ENCODE data around the gene FXYD6. TPM values are rescaled to one million over a fixed set of nuclear protein-coding genes. Genes with fewer than 3 reads are reported as not detected.

Gene FXYD6
- total RNA-seq, 2 experiments from 2014 or later = not detected

DNA sequence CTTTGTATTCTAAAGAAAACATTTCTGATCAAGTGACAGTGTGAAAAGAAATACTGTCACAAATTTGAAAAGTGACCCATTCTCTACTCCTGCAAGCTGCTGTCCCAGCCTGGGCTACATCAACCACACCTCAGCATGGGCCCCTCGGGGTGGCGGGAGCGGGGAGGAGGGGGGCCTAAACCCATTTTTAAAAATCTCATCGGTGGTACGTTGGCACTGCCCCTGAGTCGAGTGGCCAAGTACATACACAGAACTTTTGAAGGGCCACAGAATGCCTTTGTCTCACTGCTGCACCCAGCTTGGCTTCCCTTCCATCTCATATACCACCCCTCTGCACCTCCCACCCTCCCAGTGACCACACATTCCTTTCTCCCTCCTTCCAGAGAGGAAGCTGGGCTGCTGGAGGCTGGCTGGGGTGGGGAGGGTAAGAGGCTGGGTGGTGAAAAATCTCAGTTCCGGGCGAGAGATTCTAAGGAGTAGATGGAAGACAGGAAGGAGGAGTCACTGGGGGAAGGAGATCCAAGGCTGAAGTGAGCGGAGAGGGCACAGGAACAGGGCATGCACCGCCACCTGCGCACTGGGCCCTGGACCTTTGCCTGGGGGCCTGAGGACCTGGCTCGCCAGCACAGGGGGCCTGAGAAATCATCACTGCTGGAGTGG lies 21.1 kb downstream of the FXYD6 start:
- Histone ChIP-seq H3K4me3 (ENCODE audit: low read depth, low read length, poor library complexity, severe bottlenecking) (no peak overlapping the region), H4K20me1 (ENCODE audit: insufficient read depth, low read length) (no peaks in the 10 kb centered on the region), H3K36me3 (ENCODE audit: insufficient read depth, low read length) (no peaks in the 10 kb centered on the region), H3K79me2 (ENCODE audit: insufficient read depth, low read depth, low read length) (no peaks in the 10 kb centered on the region), H3K9me3 (ENCODE audit: low read length) (no peaks in the 10 kb centered on the region), H2AFZ (ENCODE audit: low read length) (no peak overlapping the region), H3K4me1 (ENCODE audit: insufficient read depth, low read length, poor library complexity, severe bottlenecking) (no peaks in the 10 kb centered on the region), H3K9me2 (ENCODE audit: insufficient read depth, low read length) (no peaks in the 10 kb centered on the region), H3K27ac (ENCODE audit: low read depth, low read length, poor library complexity, severe bottlenecking) (no peak overlapping the region), H3K4me2 (ENCODE audit: low read length) (no peak overlapping the region)
- BruUV-seq (replicated peaks) = no TSS peak
- no peak for TF ChIP-seq CTCF (conservative IDR thresholded peaks at IDR 0.05; ENCODE audit: low read length)
- TF ChIP-seq EZH2phosphoT487 (IDR thresholded peaks at IDR 0.05; ENCODE audit: borderline replicate concordance, low read depth, low read length) = no peak
- ChIA-PET POLR2A (no interaction called here), CTCF (ENCODE audit: unreplicated experiment) (no interaction called here)
- intact Hi-C loops (cut with micrococcal nuclease; ENCODE audit: unreplicated experiment) = no loop called here
- DNase-seq (ENCODE audit: low spot score) = no peak

DNA sequence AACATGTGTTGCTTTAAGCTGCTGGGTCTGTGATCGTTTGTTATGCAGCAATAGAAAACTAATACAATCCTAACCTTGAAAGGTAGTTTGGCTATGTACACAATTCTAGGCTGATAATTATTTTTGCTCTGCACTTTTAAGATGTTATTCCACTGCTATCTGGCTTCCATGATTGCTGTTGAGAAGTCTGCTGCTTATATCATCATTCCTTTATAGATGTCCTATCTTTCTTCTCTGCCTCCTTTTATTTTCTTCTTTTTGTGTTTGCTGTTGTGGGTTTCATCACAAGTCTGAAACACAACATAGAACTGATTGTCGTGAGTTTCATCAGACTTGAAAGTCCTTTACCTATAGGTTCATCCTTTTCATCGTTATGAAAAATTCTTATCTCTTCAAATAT lies 24.1 kb downstream of the FXYD6 start:
- Histone ChIP-seq H3K9me3 (ENCODE audit: low read length) (no peaks in the 10 kb centered on the region), H3K79me2 (ENCODE audit: insufficient read depth, low read depth, low read length) (no peaks in the 10 kb centered on the region), H3K36me3 (ENCODE audit: insufficient read depth, low read length) (no peaks in the 10 kb centered on the region), H3K27ac (ENCODE audit: low read depth, low read length, poor library complexity, severe bottlenecking) (no peak overlapping the region), H4K20me1 (ENCODE audit: insufficient read depth, low read length) (no peaks in the 10 kb centered on the region), H2AFZ (ENCODE audit: low read length) (no peak overlapping the region), H3K4me2 (ENCODE audit: low read length) (no peak overlapping the region), H3K4me1 (ENCODE audit: insufficient read depth, low read length, poor library complexity, severe bottlenecking) (no peaks in the 10 kb centered on the region), H3K9me2 (ENCODE audit: insufficient read depth, low read length) (no peaks in the 10 kb centered on the region), H3K4me3 (ENCODE audit: low read depth, low read length, poor library complexity, severe bottlenecking) (no peak overlapping the region)
- intact Hi-C loops (cut with micrococcal nuclease; ENCODE audit: unreplicated experiment) = no loop called here
- no peak for DNase-seq (ENCODE audit: low spot score)
- ChIA-PET POLR2A (no interaction called here), CTCF (ENCODE audit: unreplicated experiment) (no interaction called here)
- BruUV-seq (replicated peaks) = no TSS peak
- TF ChIP-seq CTCF (conservative IDR thresholded peaks at IDR 0.05; ENCODE audit: low read length) = no peak
- TF ChIP-seq EZH2phosphoT487 (IDR thresholded peaks at IDR 0.05; ENCODE audit: borderline replicate concordance, low read depth, low read length) = no peak

DNA sequence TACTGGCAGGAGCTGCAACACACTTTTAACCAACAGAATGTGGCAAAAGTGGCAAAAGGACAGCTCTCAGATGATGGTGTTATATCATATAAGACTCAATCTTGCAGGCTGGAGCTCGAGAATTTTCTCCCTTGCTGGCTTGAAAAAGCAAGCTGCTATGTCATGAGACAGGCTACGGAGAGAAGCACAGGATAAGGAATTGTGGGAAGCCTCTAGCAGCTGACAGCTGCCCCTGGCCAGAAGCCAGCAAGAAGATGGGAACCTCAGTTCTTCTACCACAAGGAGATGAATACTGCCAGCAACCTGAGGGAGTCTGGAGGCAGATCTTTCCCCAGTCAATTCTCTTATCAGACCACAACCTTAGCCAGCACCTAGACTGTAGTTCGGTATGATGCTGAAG lies 24.6 kb downstream of the FXYD6 start:
- TF ChIP-seq EZH2phosphoT487 (IDR thresholded peaks at IDR 0.05; ENCODE audit: borderline replicate concordance, low read depth, low read length) (no peak), CTCF (conservative IDR thresholded peaks at IDR 0.05; ENCODE audit: low read length) (no peak)
- ChIA-PET POLR2A (no interaction called here), CTCF (ENCODE audit: unreplicated experiment) (interaction anchor here (0.6 kb wide), 1 partner anchor 95 kb away, joined by 3 read pairs; no protein-coding TSS in a partner anchor)
- no peak for DNase-seq (ENCODE audit: low spot score)
- Histone ChIP-seq H3K4me2 (ENCODE audit: low read length) (no peak overlapping the region), H3K27ac (ENCODE audit: low read depth, low read length, poor library complexity, severe bottlenecking) (no peak overlapping the region), H3K9me2 (ENCODE audit: insufficient read depth, low read length) (no peaks in the 10 kb centered on the region), H4K20me1 (ENCODE audit: insufficient read depth, low read length) (no peaks in the 10 kb centered on the region), H3K36me3 (ENCODE audit: insufficient read depth, low read length) (no peaks in the 10 kb centered on the region), H3K4me3 (ENCODE audit: low read depth, low read length, poor library complexity, severe bottlenecking) (no peak overlapping the region), H3K4me1 (ENCODE audit: insufficient read depth, low read length, poor library complexity, severe bottlenecking) (no peaks in the 10 kb centered on the region), H3K79me2 (ENCODE audit: insufficient read depth, low read depth, low read length) (no peaks in the 10 kb centered on the region), H2AFZ (ENCODE audit: low read length) (no peak overlapping the region), H3K9me3 (ENCODE audit: low read length) (no peaks in the 10 kb centered on the region)
- no TSS peak for BruUV-seq (replicated peaks)
- intact Hi-C loops (cut with micrococcal nuclease; ENCODE audit: unreplicated experiment) = no loop called here

Measured in OCI-LY7 (cell line).